EH (cell line): Measurements from ENCODE around the gene BCL6.

ENCODE experiments used
- DNase-seq: peaks from one replicate; pipeline ENCODE4 v3.0.0-alpha.2; 2015; ENCODE audit warnings: low read depth

The BCL6 gene

DNA sequence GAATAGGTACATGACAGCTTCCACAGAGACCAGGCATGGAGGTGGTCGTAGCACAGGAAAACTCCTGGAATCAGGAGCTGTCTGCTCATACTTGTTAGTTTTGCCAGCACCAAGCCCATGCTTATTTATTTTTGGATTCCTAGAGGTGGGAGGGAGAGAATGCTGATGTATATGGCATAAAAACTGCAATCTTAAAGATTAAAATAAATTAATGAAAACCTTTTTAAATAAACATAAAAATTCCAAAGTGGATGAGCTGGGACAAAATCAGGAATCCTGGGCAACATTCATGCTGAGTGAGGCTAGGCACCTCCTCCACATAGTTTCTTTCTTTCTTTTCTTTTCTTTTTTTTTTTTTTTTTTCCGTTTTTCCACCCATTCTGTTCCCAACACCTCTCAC is 14.3 kb upstream of the BCL6 start:
- DNase-seq, result peak; percentile 72

DNA sequence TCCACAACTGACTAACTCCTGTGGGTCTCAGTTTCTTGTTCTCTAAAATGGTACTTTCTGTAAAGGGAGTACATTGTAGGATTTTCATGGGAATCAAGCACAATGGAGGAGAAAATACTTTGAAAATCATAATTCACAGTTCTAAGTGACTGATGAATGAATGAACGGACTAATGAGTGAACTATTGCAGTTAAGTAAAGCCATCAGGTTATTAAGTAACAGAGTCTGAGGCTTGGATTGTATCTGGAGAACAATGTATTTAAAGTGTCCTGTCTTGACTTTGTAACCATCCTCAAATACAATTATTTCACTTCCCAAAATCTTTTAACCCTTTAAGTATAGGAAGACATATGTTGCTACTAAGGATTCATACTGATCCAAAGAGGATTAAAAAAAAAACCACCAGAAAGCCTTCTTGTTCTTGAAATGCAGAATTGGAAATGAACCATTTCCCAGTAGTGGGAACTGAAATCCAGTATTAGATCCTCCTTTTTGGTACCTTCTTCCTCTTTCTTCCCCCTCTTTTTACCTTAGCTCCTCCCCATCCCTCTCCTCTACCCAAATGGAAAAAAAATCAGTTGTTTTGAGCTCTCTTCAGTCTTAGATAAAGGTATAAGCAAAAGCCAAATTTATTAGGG is 13.2 kb upstream of the BCL6 start:
- DNase-seq, result no peak

- DNase-seq, result no peak
These were observed 8.2 kb upstream of the BCL6 start for GRCh38 chr3:187753516-187753915.

DNA sequence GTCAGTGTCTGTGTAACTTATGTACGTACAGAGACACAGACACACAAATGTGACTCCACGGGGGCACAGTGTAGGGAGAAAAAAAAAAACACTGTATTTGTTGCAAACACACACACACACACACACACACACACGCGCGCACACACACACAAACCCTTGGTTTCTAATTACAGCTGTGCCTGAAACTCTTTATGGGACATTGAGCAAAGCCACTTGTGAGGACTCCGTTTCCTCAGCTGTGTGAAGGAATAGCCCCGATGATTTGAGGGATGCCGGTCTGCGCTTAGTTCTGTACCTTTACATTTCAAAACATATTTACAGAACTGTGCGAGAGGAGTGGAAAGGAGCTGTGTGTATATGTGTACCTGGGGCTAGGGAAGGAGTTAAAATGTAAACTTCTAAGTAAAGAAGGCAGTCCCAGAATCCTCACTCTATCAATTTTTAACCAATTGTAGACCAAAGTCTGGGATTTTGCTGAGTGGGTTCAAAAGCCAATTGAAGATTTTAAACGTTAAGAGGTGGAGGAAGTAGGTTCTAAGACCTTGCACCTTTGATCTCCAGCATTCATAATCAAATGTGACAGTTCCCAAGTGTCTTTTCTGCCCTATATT is 5.3 kb upstream of the BCL6 start:
- no peak for DNase-seq

- DNase-seq, result no peak
These were observed 4.8 kb upstream of the BCL6 start for GRCh38 chr3:187750006-187750512.

DNA sequence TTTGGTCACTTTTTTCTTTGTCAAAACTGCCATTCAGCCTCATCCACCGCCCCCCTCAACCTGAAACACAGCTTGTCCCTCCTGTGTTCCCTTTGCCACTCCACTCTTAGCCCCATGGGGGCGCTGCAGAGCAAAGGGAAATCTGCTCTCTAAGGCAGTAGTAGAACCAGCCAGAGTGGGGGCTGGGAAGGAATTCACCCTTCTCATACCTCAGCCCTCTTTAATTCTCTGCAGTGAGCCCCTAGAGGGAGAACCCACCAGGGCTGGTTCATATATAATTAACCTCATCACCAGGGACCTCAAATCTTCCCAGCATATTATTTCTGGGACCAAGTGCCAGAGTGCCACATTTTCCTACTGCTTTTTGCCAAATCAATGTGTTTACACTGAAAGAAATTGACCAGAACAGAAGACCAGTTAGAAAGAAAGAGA is 2.8 kb upstream of the BCL6 start:
- DNase-seq, result peak; percentile 84

GRCh38 chr3:187747506-187747905 is 2.2 kb upstream of the BCL6 start:
- no peak for DNase-seq

DNA sequence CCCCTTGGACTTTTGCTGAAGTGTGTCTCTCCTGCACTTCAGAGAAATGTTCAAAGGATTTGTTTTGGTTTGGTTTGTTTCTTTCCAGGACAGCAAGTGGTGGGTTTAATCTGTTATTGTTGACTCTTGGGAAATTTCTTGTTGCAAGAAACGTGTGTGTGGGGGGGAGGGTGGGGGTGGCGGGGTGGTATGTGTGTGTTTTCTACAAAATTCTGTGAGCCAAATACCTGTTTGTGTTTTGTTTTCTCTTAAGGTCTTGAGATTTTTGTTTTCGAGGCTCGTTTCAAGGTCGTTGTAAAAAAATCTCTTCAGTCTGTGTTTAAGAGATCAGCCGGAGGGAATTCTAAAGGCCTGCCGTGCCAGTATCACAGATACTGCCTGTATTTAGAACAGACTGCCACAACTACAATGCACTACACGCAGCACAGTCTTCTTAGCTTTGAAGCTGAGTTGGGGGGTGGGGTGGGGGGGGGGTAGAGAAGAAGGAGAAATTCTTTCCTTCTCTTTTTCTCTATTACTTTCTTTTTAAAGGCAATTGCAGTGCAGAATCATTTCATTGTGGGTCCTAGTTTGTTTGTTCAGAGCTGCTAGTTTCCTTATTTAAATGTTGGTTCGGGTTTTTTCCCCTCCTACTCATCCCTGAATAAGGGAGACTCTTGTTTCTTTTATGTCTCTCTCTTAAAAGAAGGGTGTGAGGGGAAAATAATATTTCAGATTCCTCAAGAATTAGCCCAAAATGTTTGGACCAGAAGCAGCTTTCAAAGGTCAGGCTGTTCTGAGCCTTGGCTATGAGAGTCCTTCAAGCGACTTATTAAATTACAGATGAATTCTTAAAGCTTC is 1.4 kb upstream of the BCL6 start:
- DNase-seq, result peak; percentile 61

- DNase-seq, result peak; percentile 27
These were observed 782 bp upstream of the BCL6 start for GRCh38 chr3:187746059-187746441.

DNA sequence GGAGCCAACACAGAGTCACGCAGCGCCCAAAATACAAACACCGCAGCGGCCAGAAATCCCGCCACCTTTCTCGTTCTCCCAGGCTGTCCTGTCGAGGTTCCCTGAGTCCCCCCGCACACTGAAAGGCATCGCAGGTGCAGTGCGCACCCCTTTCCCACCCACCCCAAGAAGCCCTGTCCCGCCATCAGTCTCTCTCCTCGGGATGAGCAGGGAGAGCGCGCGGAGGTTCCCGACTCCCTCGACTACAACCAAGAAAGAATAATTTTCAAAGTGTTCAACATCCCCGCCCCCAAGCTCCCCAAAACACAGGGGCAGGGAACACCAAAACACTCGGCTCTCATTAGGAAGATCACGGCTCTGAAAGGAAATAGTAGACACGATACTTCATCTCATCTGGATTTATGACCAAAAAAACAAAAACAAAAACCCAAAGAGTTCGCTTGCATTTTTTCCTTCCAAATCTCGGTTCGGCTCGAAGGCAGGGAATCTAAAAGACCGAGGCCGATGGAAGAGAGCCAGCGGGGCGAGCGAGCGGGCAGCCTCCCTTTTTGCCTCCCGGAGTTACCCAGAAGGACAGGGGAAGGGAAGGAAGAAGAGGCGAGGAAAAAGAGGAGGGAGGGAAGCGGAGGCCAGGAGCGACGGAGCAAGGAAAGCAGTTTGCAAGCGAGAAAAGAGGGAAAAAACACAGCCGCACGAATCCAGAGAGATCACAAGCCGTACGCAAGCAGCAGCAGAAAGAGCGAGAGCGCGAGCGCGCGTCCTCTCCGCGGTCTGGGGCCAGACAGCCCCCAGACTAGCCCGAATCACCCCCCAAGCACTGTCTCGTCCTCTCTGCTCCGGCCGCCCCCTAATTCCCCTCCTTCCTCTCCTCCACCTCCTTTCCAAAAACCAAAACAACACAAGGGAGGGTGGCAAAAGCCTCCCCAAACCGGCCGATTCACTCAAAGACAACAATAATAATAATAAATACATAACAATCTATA is 808 bp downstream of the BCL6 start:
- peak; percentile 66 for DNase-seq

GRCh38 chr3:187743195-187744141 is 1.8 kb downstream of the BCL6 start:
- DNase-seq, result peak; percentile 70

DNA sequence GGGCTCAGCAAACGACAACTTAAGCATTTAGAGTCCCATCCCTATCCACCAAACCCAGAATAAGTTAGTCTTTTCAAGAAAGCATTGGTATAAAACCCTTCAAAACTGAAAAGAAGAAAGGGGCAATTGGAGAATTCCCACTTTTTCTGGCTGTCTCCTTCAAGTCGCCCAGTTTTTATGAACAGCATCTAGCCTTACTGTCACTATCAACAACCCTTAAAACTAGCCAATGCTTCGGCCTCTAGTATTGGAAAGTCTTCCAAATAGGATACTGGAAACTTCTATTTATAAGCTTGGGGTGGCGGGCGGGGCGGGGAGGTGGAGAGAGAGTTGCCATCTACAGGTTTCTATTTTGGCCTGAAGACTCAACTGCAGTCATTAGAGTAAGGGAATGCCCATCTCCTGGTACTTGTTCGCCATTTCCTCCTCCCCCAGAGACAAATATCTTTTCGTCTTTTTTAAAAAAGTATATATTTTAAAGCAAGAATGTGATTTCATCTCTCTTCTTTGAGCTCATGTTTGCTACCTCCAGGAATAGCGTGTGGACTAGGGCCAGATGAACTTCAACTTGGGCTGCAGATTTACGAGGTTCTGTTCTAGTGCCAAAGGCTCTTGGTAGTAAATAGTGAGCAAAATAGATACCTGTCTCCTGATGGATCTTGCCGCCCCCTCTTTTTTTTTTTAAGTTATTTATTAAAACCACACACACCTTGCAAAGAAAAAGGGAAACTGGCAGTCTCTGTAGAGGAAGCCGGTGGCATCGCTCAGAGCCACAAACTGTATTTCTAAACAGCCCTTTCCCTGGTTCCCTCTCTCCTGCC is 2.7 kb downstream of the BCL6 start:
- peak; percentile 62 for DNase-seq

- DNase-seq, result peak; percentile 80
These were observed 3.6 kb downstream of the BCL6 start for GRCh38 chr3:187741403-187742350.

DNA sequence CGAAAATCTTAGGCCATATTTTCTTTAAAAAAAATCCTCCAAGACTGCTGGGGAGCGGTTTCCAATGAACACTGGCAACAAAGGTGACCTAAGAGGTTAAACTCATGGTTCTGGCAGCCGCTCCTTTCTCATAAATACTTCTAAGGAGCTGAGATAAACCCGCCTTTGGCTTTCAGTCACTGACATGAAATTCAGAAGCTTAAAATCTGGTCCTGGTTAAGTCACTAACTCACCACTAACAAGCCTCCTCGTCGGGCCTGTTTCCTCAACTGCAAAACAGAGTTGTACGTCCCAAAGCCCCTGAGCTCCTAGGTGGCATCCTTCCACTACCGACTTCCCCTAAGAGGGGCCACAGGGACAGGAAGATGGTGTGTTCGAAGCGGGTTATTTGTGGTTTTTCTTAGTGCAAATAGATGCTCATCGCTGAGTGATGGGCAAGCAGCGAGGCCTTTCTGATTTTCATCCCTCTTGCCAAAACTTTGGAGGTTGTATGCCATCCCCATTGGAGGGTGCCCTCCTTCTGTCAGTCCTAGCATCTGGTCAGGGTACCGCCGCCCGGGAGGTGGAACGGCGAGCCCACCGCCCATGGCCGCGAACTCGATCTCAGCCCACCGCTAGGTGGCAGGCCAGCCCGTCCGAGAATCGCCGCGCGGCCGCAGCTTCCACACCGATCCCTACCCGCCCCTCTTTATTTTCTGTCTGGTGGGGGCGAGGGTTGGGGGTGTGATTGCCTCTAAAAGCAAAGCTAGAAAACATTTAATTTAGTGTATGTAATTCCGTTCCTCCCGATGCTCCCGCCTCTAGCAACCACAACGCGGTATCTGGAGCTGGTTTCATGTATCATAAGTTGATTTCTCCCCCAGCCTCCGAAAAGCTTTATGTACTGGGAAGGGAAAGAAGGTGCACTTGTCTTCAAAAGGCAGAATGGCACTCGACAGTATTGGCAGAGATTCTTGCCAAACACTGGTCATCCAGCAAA is 4.6 kb downstream of the BCL6 start:
- peak; percentile 92 for DNase-seq

- peak; percentile 96 for DNase-seq
These were observed 5.5 kb downstream of the BCL6 start for GRCh38 chr3:187739561-187740332.

DNA sequence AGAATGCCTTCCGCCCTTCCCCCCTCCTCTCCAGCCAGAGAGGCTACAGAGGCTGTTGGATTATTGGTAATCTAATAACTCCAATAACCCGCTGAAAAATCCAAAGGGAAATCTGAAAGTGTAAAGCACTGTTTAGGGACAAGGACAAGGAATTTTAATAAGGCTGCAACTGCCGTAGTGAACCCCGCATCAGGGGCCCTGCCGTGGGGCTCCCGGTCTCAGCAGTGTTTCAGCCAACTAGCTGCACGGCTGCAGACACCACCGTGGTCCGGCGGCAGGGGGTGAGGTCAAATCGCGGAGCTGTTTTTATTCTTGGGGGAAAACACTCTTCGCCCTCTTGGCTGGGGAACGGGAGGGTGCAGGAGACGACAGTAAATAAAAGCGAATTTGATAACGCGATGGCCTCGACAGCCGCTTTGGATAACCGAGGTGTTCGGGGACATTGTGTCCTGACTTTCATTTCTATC is 6.1 kb downstream of the BCL6 start:
- no peak for DNase-seq
